ENCODE data around the gene CMAS.
"Not testable (repeated sequence)": the region's sequence is repeated elsewhere in the genome, so short reads cannot be mapped to it uniquely, and the experiment has no call there.

Gene CMAS

DNA sequence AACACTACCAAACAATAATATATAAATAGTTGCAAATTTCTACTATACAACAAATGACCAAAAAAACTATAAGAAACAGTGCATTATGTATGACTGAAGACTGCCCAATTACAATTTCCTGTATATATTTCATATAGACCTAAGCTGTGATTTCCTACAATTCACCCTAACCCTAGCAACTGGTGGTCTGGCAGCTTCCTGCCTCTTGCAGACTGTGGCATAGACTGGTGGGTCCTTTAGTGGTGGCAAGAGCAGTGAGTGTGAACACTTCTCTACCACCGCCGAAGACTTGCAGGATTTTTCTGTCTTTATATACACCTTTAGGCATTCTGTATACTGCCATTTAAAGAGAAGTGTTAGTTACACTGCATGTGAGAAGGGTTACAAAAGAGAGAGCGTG is 43.6 kb upstream of the CMAS start:
- no peak for DNase-seq (ENCODE audit: low read depth in 1 of 2, low spot score in 1 of 2)

GRCh38 chr12:22007794-22008193 is 38.2 kb upstream of the CMAS start:
- not testable (repeated sequence) for H3K27ac ChIP-seq (replicated peaks); DNase-seq (ENCODE audit: low read depth in 1 of 2, low spot score in 1 of 2); H3K4me3 ChIP-seq (replicated peaks; ENCODE audit: insufficient read depth, low read length); H3K27me3 ChIP-seq (ENCODE audit: insufficient read depth, poor library complexity, severe bottlenecking)

More for the DNA sequence above, 43.6 kb upstream of the CMAS start:
- H3K27me3 ChIP-seq (ENCODE audit: insufficient read depth, poor library complexity, severe bottlenecking), result no peaks in the 10 kb centered on the region
- H3K4me3 ChIP-seq (replicated peaks; ENCODE audit: insufficient read depth, low read length), result no peak overlapping the region
- no peak overlapping the region for H3K27ac ChIP-seq (replicated peaks)
- no peak for TF ChIP-seq GABPA (IDR thresholded peaks at IDR 0.05; ENCODE audit: low read depth)
- TF ChIP-seq CTCF (IDR thresholded peaks at IDR 0.05; ENCODE audit: insufficient read depth, low read length), result no peak
- TF ChIP-seq POLR2AphosphoS5 (IDR thresholded peaks at IDR 0.05; ENCODE audit: low read depth), result no peak
- TF ChIP-seq SPI1 (IDR thresholded peaks at IDR 0.05; ENCODE audit: borderline replicate concordance, low read depth), result no peak
- no peak for TF ChIP-seq REST (IDR thresholded peaks at IDR 0.05; ENCODE audit: insufficient replicate concordance, low read depth)

DNA sequence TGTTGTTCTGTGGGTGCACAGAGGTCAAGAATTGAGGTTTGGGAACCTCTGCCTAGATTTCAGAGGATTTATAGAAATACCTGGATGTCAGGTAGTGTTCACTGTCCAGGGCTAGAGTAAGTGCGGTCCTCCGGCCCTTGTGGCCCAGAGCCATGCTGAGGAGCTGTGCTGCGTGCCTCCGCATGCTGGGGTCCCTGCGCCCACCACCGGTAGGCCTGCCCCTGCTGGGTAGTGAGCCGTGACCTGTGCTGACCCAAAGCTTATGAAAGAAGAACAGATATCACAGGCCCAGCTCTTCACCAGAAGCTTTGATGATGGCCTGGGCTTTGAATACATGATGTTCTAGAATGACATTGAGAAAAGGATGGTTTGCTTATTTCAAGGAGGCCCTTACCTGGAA is 37.8 kb upstream of the CMAS start:
- H3K4me3 ChIP-seq (replicated peaks; ENCODE audit: insufficient read depth, low read length), result no peak overlapping the region
- no peaks in the 10 kb centered on the region for H3K27me3 ChIP-seq (ENCODE audit: insufficient read depth, poor library complexity, severe bottlenecking)
- DNase-seq (ENCODE audit: low read depth in 1 of 2, low spot score in 1 of 2), result no peak
- TF ChIP-seq CTCF (IDR thresholded peaks at IDR 0.05; ENCODE audit: insufficient read depth, low read length) (no peak), SPI1 (IDR thresholded peaks at IDR 0.05; ENCODE audit: borderline replicate concordance, low read depth) (no peak), POLR2AphosphoS5 (IDR thresholded peaks at IDR 0.05; ENCODE audit: low read depth) (no peak), REST (IDR thresholded peaks at IDR 0.05; ENCODE audit: insufficient replicate concordance, low read depth) (no peak), GABPA (IDR thresholded peaks at IDR 0.05; ENCODE audit: low read depth) (no peak)
- H3K27ac ChIP-seq (replicated peaks), result no peak overlapping the region

DNA sequence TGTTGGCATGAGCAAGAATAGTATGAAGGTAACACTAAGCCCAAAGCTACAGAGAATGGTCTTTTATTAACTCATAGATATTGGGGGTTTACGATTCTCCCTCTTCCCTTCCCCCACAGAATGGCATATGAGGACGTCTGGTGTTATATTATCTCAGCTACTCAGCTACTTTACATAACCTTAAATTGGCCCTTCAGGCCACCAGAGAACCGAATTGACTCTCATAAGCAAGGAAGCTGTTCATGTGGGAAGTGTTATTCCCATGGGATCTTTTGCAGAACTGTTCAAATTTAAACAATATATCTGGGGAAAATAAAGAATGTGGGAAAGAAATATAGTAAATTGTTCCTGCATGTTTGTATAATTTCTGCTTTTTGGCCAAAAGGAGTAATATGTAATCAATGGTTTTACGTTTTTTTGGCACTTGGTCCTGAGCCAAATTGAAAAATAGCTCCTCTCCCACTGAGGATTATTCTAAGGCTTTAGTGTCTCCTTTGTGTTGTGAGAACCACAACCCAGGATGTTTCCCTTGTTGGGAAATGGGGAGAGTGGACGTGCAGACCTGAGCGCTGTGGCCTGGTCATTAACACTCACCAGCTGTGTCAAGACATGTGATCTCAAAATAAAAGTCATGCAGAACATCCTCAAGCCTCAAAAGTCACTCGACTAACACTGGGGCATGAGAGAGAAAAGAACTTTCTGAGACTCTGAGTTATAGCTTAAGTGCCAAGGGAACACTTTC is 31.8 kb upstream of the CMAS start:
- Histone ChIP-seq H3K27ac (replicated peaks) (no peak overlapping the region), H3K4me3 (replicated peaks; ENCODE audit: insufficient read depth, low read length) (no peak overlapping the region), H3K27me3 (ENCODE audit: insufficient read depth, poor library complexity, severe bottlenecking) (no peaks in the 10 kb centered on the region)
- no peak for DNase-seq (ENCODE audit: low read depth in 1 of 2, low spot score in 1 of 2)
- TF ChIP-seq CTCF (IDR thresholded peaks at IDR 0.05; ENCODE audit: insufficient read depth, low read length), result no peak
- TF ChIP-seq REST (IDR thresholded peaks at IDR 0.05; ENCODE audit: insufficient replicate concordance, low read depth), result no peak
- TF ChIP-seq GABPA (IDR thresholded peaks at IDR 0.05; ENCODE audit: low read depth), result no peak
- no peak for TF ChIP-seq POLR2AphosphoS5 (IDR thresholded peaks at IDR 0.05; ENCODE audit: low read depth)
- no peak for TF ChIP-seq SPI1 (IDR thresholded peaks at IDR 0.05; ENCODE audit: borderline replicate concordance, low read depth)

Measured in HL-60 (cell line).